GM23338 (cell line): Measurements from ENCODE around the gene PPP1R7. TPM values are rescaled to one million over a fixed set of nuclear protein-coding genes. Genes with fewer than 3 reads are reported as not detected.

Source experiments
- ATAC-seq: fragments of 200-7000 bp; cut with Tn5 transposase; 3 replicates; pipeline ENCODE4 v1.9.1; 2020
- DNase-seq: peaks from one replicate; pipeline ENCODE4 v3.0.0-alpha.2; 2015; ENCODE audit warnings: low spot score
- H2AFZ ChIP-seq: fragments of 200-600 bp; sonication (generic); 2 replicates; pipeline ENCODE4 v1.8.0; 2016; ENCODE audit warnings: antibody characterized with exemption, mild to moderate bottlenecking, moderate library complexity
- H3F3A ChIP-seq: fragments of 200-600 bp; sonication (generic); replicated peaks from 2 replicates; pipeline ENCODE4 v1.8.0; 2017; ENCODE audit warnings: antibody characterized with exemption, mixed run types, low read depth
- H3K27ac ChIP-seq: fragments of 200-600 bp; sonication (generic); 2 replicates; pipeline ENCODE4 v1.6.1; 2016; ENCODE audit warnings: low read depth
- H3K27me3 ChIP-seq: fragments of 200-600 bp; sonication (generic); 2 replicates; pipeline ENCODE4 v1.8.0; 2016; ENCODE audit warnings: mild to moderate bottlenecking, mixed run types, moderate library complexity; ENCODE audit not compliant: insufficient read depth
- H3K36me3 ChIP-seq: fragments of 200-600 bp; sonication (generic); 2 replicates; pipeline ENCODE4 v1.8.0; 2016; ENCODE audit warnings: mild to moderate bottlenecking; ENCODE audit not compliant: insufficient read depth
- H3K4me1 ChIP-seq: fragments of 200-600 bp; sonication (generic); 2 replicates; pipeline ENCODE4 v1.8.0; 2016; ENCODE audit warnings: mild to moderate bottlenecking, moderate library complexity; ENCODE audit not compliant: insufficient read depth
- H3K4me2 ChIP-seq: fragments of 200-600 bp; sonication (generic); 2 replicates; pipeline ENCODE4 v1.7.1; 2017; ENCODE audit warnings: mixed run types
- H3K4me3 ChIP-seq: fragments of 200-600 bp; sonication (generic); 2 replicates; pipeline ENCODE4 v1.6.1; 2016; ENCODE audit warnings: mixed run types
- H3K79me2 ChIP-seq: fragments of 200-600 bp; sonication (generic); replicated peaks from 2 replicates; pipeline ENCODE4 v1.8.0; 2017; ENCODE audit warnings: mild to moderate bottlenecking; ENCODE audit not compliant: insufficient read depth
- H3K9me2 ChIP-seq: fragments of 200-600 bp; sonication (generic); 2 replicates; pipeline ENCODE4 v1.8.0; 2017; ENCODE audit not compliant: insufficient read depth
- H4K20me1 ChIP-seq: fragments of 200-600 bp; sonication (generic); replicated peaks from 2 replicates; pipeline ENCODE4 v1.8.0; 2017; ENCODE audit warnings: mild to moderate bottlenecking; ENCODE audit not compliant: insufficient read depth
- H3K27ac Mint-ChIP-seq: 2 replicates; pipeline ENCODE4 v1.8.0; 2020; ENCODE audit warnings: inconsistent platforms, mild to moderate bottlenecking, moderate library complexity, mixed read lengths
- H3K27me3 Mint-ChIP-seq: 3 replicates; pipeline ENCODE4 v1.8.0; 2022; ENCODE audit warnings: low read depth, mild to moderate bottlenecking, moderate library complexity, mixed read lengths, inconsistent platforms; ENCODE audit not compliant: insufficient read depth, poor library complexity
- H3K36me3 Mint-ChIP-seq: 3 replicates; pipeline ENCODE4 v1.8.0; 2021; ENCODE audit warnings: low read depth, mild to moderate bottlenecking, inconsistent platforms, moderate library complexity, mixed read lengths
- H3K4me1 Mint-ChIP-seq: 3 replicates; pipeline ENCODE4 v1.8.0; 2020; ENCODE audit warnings: mild to moderate bottlenecking, inconsistent platforms, mixed read lengths
- H3K4me3 Mint-ChIP-seq: 3 replicates; pipeline ENCODE4 v1.8.0; 2021; ENCODE audit warnings: moderate library complexity, mild to moderate bottlenecking, inconsistent platforms, mixed read lengths
- H3K9me3 Mint-ChIP-seq: 3 replicates; pipeline ENCODE4 v1.8.0; 2020; ENCODE audit warnings: moderate library complexity, mild to moderate bottlenecking, inconsistent platforms, mixed read lengths
- EZH2phosphoT487 ChIP-seq: fragments of 200-600 bp; sonication (generic); IDR thresholded peaks from one replicate; pipeline ENCODE4 v1.8.1; 2018; ENCODE audit warnings: antibody characterized with exemption; ENCODE audit not compliant: unreplicated experiment
- JUNB ChIP-seq: IDR thresholded peaks from one replicate; pipeline ENCODE4 v1.6.1; 2016; ENCODE audit warnings: antibody characterized with exemption; ENCODE audit not compliant: unreplicated experiment
- NANOG ChIP-seq: IDR thresholded peaks from 2 replicates; pipeline ENCODE4 v1.6.1; 2016; ENCODE audit warnings: antibody characterized with exemption, borderline replicate concordance
- POLR2AphosphoS5 ChIP-seq: IDR thresholded peaks from 2 replicates; pipeline ENCODE4 v1.6.1; 2016; ENCODE audit warnings: antibody characterized with exemption, low read depth
- STAT1 ChIP-seq: IDR thresholded peaks from one replicate; pipeline ENCODE4 v1.6.1; 2016; ENCODE audit warnings: antibody characterized with exemption; ENCODE audit not compliant: unreplicated experiment
- ZNF114 ChIP-seq: fragments of 250-450 bp; sonication (Bioruptor Pico); IDR thresholded peaks from 2 replicates; pipeline ENCODE4 v1.5.0; 2020; ENCODE audit warnings: mild to moderate bottlenecking, moderate library complexity
- ZNF331 ChIP-seq: fragments of 250-450 bp; sonication (Bioruptor Pico); IDR thresholded peaks from 2 replicates; pipeline ENCODE4 v1.5.0; 2020; ENCODE audit warnings: low read depth, mild to moderate bottlenecking, moderate library complexity
- polyA plus RNA-seq: library from polyadenylated mRNA; unstranded; fragments of >200 nt; fragmentation: Nextera tagmentation; extraction: Ambion mirVana; gene quantifications from 2 replicates; pipeline ENCODE4 v1.2.1, GENCODE V29; 2016
- total RNA-seq: library from RNA; depleted of rRNA; stranded (reverse); fragments of >200 nt; shearing (Covaris generic); gene quantifications from 2 replicates; pipeline ENCODE4 v1.2.3, GENCODE V29; 2014
- TF ChIP-seq, protein P1 (sequence below): fragments of 250-450 bp; sonication (Bioruptor Pico); IDR thresholded peaks from 2 replicates; pipeline ENCODE4 v1.5.0; 2020; ENCODE audit warnings: mild to moderate bottlenecking, moderate library complexity
- TF ChIP-seq, protein P2 (sequence below), 2 experiments: fragments of 200-600 bp in 1 of 2; sonication (generic) in 1 of 2; conservative IDR thresholded peaks; 2 replicates each; pipeline versions ENCODE4 v1.5.1 to v1.6.1; 2016 to 2017; ENCODE audit warnings: antibody characterized with exemption in 2 of 2, low read depth in 2 of 2, mild to moderate bottlenecking in 2 of 2, moderate library complexity in 1 of 2

Gene PPP1R7
- total and polyA plus RNA-seq, 2 experiments from 2014 or later, result 48.2 to 94.3 TPM

DNA sequence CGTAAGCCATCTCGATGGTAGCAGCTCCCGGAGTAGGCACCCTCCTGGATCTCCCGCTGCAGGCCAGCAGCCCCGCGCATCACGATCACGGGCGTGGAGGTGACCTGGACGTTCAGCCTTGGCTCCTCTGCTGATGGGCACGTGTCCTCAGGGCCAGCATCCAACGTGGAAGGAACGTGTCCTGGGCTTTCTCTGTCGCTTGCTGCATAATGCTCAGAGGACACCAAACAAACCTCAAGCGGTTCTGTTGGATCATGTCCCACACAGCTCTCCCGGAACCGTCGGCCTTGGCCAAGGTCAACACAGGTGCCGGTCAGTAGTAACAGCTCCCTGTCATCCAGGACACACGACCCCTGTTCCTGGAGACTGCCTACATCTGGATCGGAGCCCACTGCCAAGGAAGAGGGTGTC lies 24.1 kb upstream of the PPP1R7 start:
- Histone ChIP-seq H3K27me3 (no peaks in the 10 kb centered on the region), H4K20me1 (no peaks in the 10 kb centered on the region), H3K4me2 (no peak overlapping the region), H2AFZ (no peak overlapping the region), H3K4me3 (no peak overlapping the region), H3F3A (no peaks in the 10 kb centered on the region), H3K79me2 (no peaks in the 10 kb centered on the region), H3K9me2 (no peaks in the 10 kb centered on the region), H3K36me3 (peaks cover under 1% of the 10 kb centered on the region; the same call in 1 of the 2 replicates), H3K4me1 (no peaks in the 10 kb centered on the region), H3K27ac (no peak overlapping the region)
- TF ChIP-seq, protein P1, sequence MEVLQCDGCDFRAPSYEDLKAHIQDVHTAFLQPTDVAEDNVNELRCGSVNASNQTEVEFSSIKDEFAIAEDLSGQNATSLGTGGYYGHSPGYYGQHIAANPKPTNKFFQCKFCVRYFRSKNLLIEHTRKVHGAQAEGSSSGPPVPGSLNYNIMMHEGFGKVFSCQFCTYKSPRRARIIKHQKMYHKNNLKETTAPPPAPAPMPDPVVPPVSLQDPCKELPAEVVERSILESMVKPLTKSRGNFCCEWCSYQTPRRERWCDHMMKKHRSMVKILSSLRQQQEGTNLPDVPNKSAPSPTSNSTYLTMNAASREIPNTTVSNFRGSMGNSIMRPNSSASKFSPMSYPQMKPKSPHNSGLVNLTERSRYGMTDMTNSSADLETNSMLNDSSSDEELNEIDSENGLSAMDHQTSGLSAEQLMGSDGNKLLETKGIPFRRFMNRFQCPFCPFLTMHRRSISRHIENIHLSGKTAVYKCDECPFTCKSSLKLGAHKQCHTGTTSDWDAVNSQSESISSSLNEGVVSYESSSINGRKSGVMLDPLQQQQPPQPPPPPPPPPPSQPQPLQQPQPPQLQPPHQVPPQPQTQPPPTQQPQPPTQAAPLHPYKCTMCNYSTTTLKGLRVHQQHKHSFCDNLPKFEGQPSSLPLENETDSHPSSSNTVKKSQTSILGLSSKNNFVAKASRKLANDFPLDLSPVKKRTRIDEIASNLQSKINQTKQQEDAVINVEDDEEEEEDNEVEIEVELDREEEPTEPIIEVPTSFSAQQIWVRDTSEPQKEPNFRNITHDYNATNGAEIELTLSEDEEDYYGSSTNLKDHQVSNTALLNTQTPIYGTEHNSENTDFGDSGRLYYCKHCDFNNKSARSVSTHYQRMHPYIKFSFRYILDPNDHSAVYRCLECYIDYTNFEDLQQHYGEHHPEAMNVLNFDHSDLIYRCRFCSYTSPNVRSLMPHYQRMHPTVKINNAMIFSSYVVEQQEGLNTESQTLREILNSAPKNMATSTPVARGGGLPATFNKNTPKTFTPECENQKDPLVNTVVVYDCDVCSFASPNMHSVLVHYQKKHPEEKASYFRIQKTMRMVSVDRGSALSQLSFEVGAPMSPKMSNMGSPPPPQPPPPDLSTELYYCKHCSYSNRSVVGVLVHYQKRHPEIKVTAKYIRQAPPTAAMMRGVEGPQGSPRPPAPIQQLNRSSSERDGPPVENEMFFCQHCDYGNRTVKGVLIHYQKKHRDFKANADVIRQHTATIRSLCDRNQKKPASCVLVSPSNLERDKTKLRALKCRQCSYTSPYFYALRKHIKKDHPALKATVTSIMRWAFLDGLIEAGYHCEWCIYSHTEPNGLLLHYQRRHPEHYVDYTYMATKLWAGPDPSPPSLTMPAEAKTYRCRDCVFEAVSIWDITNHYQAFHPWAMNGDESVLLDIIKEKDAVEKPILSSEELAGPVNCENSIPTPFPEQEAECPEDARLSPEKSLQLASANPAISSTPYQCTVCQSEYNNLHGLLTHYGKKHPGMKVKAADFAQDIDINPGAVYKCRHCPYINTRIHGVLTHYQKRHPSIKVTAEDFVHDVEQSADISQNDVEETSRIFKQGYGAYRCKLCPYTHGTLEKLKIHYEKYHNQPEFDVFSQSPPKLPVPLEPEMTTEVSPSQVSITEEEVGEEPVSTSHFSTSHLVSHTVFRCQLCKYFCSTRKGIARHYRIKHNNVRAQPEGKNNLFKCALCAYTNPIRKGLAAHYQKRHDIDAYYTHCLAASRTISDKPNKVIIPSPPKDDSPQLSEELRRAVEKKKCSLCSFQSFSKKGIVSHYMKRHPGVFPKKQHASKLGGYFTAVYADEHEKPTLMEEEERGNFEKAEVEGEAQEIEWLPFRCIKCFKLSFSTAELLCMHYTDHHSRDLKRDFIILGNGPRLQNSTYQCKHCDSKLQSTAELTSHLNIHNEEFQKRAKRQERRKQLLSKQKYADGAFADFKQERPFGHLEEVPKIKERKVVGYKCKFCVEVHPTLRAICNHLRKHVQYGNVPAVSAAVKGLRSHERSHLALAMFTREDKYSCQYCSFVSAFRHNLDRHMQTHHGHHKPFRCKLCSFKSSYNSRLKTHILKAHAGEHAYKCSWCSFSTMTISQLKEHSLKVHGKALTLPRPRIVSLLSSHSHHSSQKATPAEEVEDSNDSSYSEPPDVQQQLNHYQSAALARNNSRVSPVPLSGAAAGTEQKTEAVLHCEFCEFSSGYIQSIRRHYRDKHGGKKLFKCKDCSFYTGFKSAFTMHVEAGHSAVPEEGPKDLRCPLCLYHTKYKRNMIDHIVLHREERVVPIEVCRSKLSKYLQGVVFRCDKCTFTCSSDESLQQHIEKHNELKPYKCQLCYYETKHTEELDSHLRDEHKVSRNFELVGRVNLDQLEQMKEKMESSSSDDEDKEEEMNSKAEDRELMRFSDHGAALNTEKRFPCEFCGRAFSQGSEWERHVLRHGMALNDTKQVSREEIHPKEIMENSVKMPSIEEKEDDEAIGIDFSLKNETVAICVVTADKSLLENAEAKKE (CRISPR knock-in tag), result no peak
- TF ChIP-seq EZH2phosphoT487 (no peak), ZNF114 (CRISPR knock-in tag) (no peak), NANOG (no peak)
- no peak overlapping the region for H3K27ac Mint-ChIP-seq
- no peaks in the 10 kb centered on the region for H3K4me1 Mint-ChIP-seq
- no peak for ATAC-seq
- no peak overlapping the region for H3K4me3 Mint-ChIP-seq
- no peaks in the 10 kb centered on the region for H3K9me3 Mint-ChIP-seq
- H3K36me3 Mint-ChIP-seq, result peaks cover 26% of the 10 kb centered on the region
- H3K27me3 Mint-ChIP-seq, result no peaks in the 10 kb centered on the region
- DNase-seq, result no peak

DNA sequence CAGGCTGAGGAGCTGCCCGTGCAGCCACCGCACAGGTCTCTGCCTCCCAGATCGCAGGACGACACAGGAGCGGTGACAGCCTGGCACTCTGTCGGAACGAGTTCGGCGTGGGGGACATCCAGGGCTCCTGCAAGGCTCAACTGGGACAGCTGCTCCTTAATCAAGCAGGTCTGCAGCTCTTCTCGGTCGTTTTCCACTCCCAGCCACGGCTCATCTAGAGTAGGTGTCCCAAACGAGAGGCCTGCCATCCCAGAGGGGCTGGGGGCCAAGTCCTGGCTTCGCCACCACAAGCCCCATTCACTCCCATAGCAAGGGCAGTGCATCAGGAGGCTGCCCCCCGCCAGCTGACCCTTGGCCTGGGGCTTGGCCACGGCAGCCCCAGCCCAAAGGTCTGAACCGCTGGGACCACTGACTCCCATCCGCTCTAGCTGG lies 23.5 kb upstream of the PPP1R7 start:
- no peaks in the 10 kb centered on the region for H4K20me1 ChIP-seq
- ATAC-seq (no peak), DNase-seq (no peak)
- no peaks in the 10 kb centered on the region for H3K4me1 Mint-ChIP-seq
- no peaks in the 10 kb centered on the region for H3K9me3 Mint-ChIP-seq
- H2AFZ ChIP-seq, result no peak overlapping the region
- no peak overlapping the region for H3K4me3 Mint-ChIP-seq
- no peaks in the 10 kb centered on the region for H3K4me1 ChIP-seq
- no peaks in the 10 kb centered on the region for H3K27me3 Mint-ChIP-seq
- H3F3A ChIP-seq, result no peaks in the 10 kb centered on the region
- peaks cover 21% of the 10 kb centered on the region for H3K36me3 Mint-ChIP-seq
- H3K27ac Mint-ChIP-seq, result no peak overlapping the region
- no peak overlapping the region for H3K27ac ChIP-seq
- no peaks in the 10 kb centered on the region for H3K9me2 ChIP-seq
- no peaks in the 10 kb centered on the region for H3K79me2 ChIP-seq
- H3K4me2 ChIP-seq, result no peak overlapping the region
- H3K36me3 ChIP-seq, result no peaks in the 10 kb centered on the region
- H3K4me3 ChIP-seq, result no peak overlapping the region
- no peaks in the 10 kb centered on the region for H3K27me3 ChIP-seq
- TF ChIP-seq STAT1 (no peak), ZNF331 (CRISPR knock-in tag) (no peak), POLR2AphosphoS5 (no peak), EZH2phosphoT487 (no peak), ZNF114 (CRISPR knock-in tag) (no peak), NANOG (no peak), JUNB (no peak)
- TF ChIP-seq, protein P2, sequence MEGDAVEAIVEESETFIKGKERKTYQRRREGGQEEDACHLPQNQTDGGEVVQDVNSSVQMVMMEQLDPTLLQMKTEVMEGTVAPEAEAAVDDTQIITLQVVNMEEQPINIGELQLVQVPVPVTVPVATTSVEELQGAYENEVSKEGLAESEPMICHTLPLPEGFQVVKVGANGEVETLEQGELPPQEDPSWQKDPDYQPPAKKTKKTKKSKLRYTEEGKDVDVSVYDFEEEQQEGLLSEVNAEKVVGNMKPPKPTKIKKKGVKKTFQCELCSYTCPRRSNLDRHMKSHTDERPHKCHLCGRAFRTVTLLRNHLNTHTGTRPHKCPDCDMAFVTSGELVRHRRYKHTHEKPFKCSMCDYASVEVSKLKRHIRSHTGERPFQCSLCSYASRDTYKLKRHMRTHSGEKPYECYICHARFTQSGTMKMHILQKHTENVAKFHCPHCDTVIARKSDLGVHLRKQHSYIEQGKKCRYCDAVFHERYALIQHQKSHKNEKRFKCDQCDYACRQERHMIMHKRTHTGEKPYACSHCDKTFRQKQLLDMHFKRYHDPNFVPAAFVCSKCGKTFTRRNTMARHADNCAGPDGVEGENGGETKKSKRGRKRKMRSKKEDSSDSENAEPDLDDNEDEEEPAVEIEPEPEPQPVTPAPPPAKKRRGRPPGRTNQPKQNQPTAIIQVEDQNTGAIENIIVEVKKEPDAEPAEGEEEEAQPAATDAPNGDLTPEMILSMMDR (conservative IDR thresholded peaks at IDR 0.05; ENCODE audit: low read depth in 2 of 2), result no peak
